Activated CD4-positive, alpha-beta memory T cell treated with anti-CD3 and anti-CD28 coated beads, Interleukin-2, amount 10 ng/mL, durations not matched to agents 7 days and 5 days (primary cell): ENCODE results near the gene AGMAT. TPM values are rescaled to one million over a fixed set of nuclear protein-coding genes. Genes with fewer than 3 reads are reported as not detected.
A peak's percentile ranks its signal among the peaks of the same experiment; 100 is the strongest.

Experiments
- CTCF ChIA-PET: fragments of 350-600 bp; sonication (Branson Sonifier 250); formaldehyde crosslinking; loops from one replicate; lab custom pipeline; 2021; ENCODE audit warnings: antibody characterized with exemption, inconsistent platforms; lab: Charles Lee
- POLR2A ChIA-PET: fragments of 350-600 bp; sonication (Branson Sonifier 250); formaldehyde crosslinking; loops from one replicate; lab custom pipeline; 2021; ENCODE audit warnings: antibody characterized with exemption; lab: Charles Lee
- DNase-seq: peaks from one replicate; pipeline ENCODE4 v3.0.0-alpha.2; 2020
- H3K27ac Mint-ChIP-seq: one replicate; pipeline ENCODE4 v1.8.0; 2021; ENCODE audit warnings: mild to moderate bottlenecking, mixed read lengths
- H3K27me3 Mint-ChIP-seq: one replicate; pipeline ENCODE4 v1.8.0; 2021; ENCODE audit warnings: mixed read lengths
- H3K36me3 Mint-ChIP-seq: one replicate; pipeline ENCODE4 v1.8.0; 2021; ENCODE audit warnings: low read depth, mixed read lengths
- H3K4me1 Mint-ChIP-seq: one replicate; pipeline ENCODE4 v1.8.0; 2021; ENCODE audit warnings: mixed read lengths
- H3K4me3 Mint-ChIP-seq: one replicate; pipeline ENCODE4 v1.8.0; 2021; ENCODE audit warnings: mild to moderate bottlenecking, mixed read lengths
- H3K9me3 Mint-ChIP-seq: one replicate; pipeline ENCODE4 v1.8.0; 2021; ENCODE audit warnings: mixed read lengths
- total RNA-seq, 2 experiments: library from RNA; stranded (reverse); gene quantifications; one replicate each; pipeline ENCODE4 v1.2.3, GENCODE V29; 2021

The AGMAT gene
- total RNA-seq, 2 experiments from 2014 or later, result 7.9 to 8.4 TPM

GRCh38 chr1:15524283-15525049 is 60.4 kb downstream of the AGMAT start:
- peak overlapping the region; percentile 95 for H3K27ac Mint-ChIP-seq
- H3K4me3 Mint-ChIP-seq, result peak overlapping the region; percentile 88
- DNase-seq, result peak; percentile 100
- H3K27me3 Mint-ChIP-seq, result no peaks in the 10 kb centered on the region
- peaks cover 5% of the 10 kb centered on the region for H3K36me3 Mint-ChIP-seq
- H3K9me3 Mint-ChIP-seq, result no peaks in the 10 kb centered on the region
- peaks cover 59% of the 10 kb centered on the region for H3K4me1 Mint-ChIP-seq
- CTCF ChIA-PET, result no interaction called here
- POLR2A ChIA-PET, result interaction anchor here (1.2 to 3.6 kb wide), 3 partner anchors 10 to 313 kb away, joined by 3 to 18 read pairs (median 11); partner anchors contain the start of gene DDI2

- H3K4me1 Mint-ChIP-seq, result peaks cover 60% of the 10 kb centered on the region
- ChIA-PET CTCF (no interaction called here), POLR2A (interaction anchor here (1.0 to 1.3 kb wide), 3 partner anchors 9 to 313 kb away, joined by 3 to 11 read pairs (median 4); no protein-coding TSS in a partner anchor)
- no peaks in the 10 kb centered on the region for H3K27me3 Mint-ChIP-seq
- H3K27ac Mint-ChIP-seq, result peak within 1 kb of the TSS; percentile 95
- H3K9me3 Mint-ChIP-seq, result no peaks in the 10 kb centered on the region
- H3K4me3 Mint-ChIP-seq, result peak within 1 kb of the TSS; percentile 88
- DNase-seq, result no peak
- H3K36me3 Mint-ChIP-seq, result peaks cover 7% of the 10 kb centered on the region
Observed at GRCh38 chr1:15524021-15524282, 60.9 kb downstream of the AGMAT start, which contains the start of gene CASP9. TSS of gene CASP9 (minus strand) at chr1:15524215. CDS start at chr1:15524200, 15 bp downstream.

DNA sequence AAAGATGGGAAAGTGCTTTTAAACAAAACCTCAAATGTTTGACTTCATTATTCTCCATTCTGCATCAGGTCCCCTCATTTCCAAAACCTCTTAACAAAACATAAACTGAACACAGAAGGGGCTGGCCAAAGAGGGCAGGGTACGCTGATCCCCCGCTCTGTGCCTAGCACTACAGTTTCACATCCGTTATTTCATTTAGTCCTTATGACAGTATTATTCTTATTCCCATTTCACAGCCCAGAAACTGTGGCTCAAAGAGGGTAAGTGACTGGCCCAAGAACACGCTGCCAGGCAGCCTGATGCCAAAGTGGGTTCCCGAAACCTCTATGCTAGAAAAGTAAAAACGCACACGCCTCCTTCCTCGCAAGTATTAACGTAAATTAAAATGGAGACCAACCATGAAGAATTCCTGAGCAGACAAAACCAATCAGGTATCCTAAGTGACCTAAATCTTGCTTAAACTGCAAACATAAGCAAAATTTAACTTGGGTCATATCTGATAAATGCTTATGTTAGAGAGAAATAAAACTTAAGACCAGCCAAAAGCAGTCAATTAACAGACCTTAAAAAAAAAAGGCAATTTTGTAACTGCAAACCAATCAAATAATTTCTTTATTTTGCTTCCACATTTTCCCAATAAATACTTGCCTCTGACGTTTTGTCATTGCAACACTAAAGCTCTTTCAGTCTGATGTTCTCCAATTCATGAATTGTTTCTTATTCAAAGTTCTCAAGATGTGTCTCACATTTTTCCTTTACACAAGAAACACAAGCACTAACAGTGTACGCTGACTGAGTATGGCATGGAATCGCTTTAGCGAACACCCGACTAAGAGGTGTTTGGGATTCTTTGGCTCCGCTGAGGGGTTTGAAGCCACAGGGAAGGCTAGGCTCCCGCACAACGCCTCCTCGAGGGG is 61.5 kb downstream of the AGMAT start:
- H3K36me3 Mint-ChIP-seq, result peaks cover 10% of the 10 kb centered on the region
- H3K4me3 Mint-ChIP-seq, result peak overlapping the region; percentile 88
- DNase-seq, result peak; percentile 11
- ChIA-PET POLR2A (interaction anchor here (1.0 to 1.3 kb wide), 3 partner anchors 9 to 314 kb away, joined by 3 to 11 read pairs (median 4); no protein-coding TSS in a partner anchor), CTCF (no interaction called here)
- peaks cover 60% of the 10 kb centered on the region for H3K4me1 Mint-ChIP-seq
- peak overlapping the region; percentile 95 for H3K27ac Mint-ChIP-seq
- no peaks in the 10 kb centered on the region for H3K9me3 Mint-ChIP-seq
- H3K27me3 Mint-ChIP-seq, result no peaks in the 10 kb centered on the region

- Mint-ChIP-seq H3K27me3 (no peaks in the 10 kb centered on the region), H3K9me3 (no peaks in the 10 kb centered on the region), H3K27ac (no peak overlapping the region), H3K4me1 (peaks cover 59% of the 10 kb centered on the region), H3K4me3 (peak overlapping the region; percentile 17), H3K36me3 (peaks cover 18% of the 10 kb centered on the region)
- ChIA-PET POLR2A (no interaction called here), CTCF (no interaction called here)
- peak; percentile 14 for DNase-seq
Observed at GRCh38 chr1:15522551-15522950, 62.3 kb downstream of the AGMAT start.

Other genes with a start within 250 kb of the AGMAT start
- 10 to 100 TPM; 97.7 to 99.7 TPM for gene EFHD2, start 175.2 kb downstream of the AGMAT start, total RNA-seq
- under 1 TPM; 0.45 to 0.73 TPM for gene CTRC, start 146.6 kb downstream of the AGMAT start, total RNA-seq
- gene CELA2A, start 128.3 kb downstream of the AGMAT start, total RNA-seq, result not detected
- not detected for gene CELA2B, start 108.9 kb downstream of the AGMAT start, total RNA-seq
- gene CASP9, start 60.8 kb downstream of the AGMAT start, total RNA-seq, result 10 to 100 TPM; 21.5 to 22.4 TPM
- gene DNAJC16, start 58.2 kb downstream of the AGMAT start, total RNA-seq, result 10 to 100 TPM; 17.3 to 18.1 TPM
- gene DDI2, start 32.4 kb upstream of the AGMAT start, total RNA-seq, result 10 to 100 TPM; 30.5 to 32.7 TPM
- 10 to 100 TPM; 55.4 to 58.8 TPM for gene PLEKHM2, start 99.3 kb upstream of the AGMAT start, total RNA-seq
- gene SLC25A34, start 151.2 kb upstream of the AGMAT start, total RNA-seq, result 1 to 10 TPM; 1.4 to 1.9 TPM
- not detected for gene TMEM82, start 157.4 kb upstream of the AGMAT start, total RNA-seq
- not detected for gene FBLIM1, start 173.7 kb upstream of the AGMAT start, total RNA-seq
- gene UQCRHL, start 222.6 kb upstream of the AGMAT start, total RNA-seq, result 1 to 10 TPM; 1.5 to 1.6 TPM